PC-9 (cell line): ENCODE measurements around the gene PLTP.

Experiments
- CTCF ChIP-seq: fragments of 200-600 bp; sonication (generic); conservative IDR thresholded peaks from 2 replicates; pipeline ENCODE4 v1.6.1; 2017; ENCODE audit warnings: mixed run types, antibody characterized with exemption, mild to moderate bottlenecking, moderate library complexity
- EZH2 ChIP-seq: fragments of 200-600 bp; sonication (generic); IDR thresholded peaks from 2 replicates; pipeline ENCODE4 v1.8.0; 2017; ENCODE audit warnings: antibody characterized with exemption, low read depth

GRCh38 chr20:45892828-45893500 lies 19.0 kb downstream of the PLTP start:
- no peak for TF ChIP-seq EZH2
- TF ChIP-seq CTCF: no peak
